Measurements from ENCODE around the gene FGF18.
"Not testable (repeated sequence)": the region's sequence is repeated elsewhere in the genome, so short reads cannot be mapped to it uniquely, and the experiment has no call there.

The FGF18 gene, protein sequence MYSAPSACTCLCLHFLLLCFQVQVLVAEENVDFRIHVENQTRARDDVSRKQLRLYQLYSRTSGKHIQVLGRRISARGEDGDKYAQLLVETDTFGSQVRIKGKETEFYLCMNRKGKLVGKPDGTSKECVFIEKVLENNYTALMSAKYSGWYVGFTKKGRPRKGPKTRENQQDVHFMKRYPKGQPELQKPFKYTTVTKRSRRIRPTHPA

GRCh38 chr5:171418982-171419687 lies at the start of gene FGF18:
FGF18 (plus strand) TSS chr5:171419647; CDS start chr5:171420200, 553 bp downstream.
- peak; percentile 8 for DNase-seq (ENCODE audit: low read depth)

- no peak for DNase-seq (ENCODE audit: low read depth)
These were observed 49.5 kb upstream of the FGF18 start for GRCh38 chr5:171369898-171370297.

DNA sequence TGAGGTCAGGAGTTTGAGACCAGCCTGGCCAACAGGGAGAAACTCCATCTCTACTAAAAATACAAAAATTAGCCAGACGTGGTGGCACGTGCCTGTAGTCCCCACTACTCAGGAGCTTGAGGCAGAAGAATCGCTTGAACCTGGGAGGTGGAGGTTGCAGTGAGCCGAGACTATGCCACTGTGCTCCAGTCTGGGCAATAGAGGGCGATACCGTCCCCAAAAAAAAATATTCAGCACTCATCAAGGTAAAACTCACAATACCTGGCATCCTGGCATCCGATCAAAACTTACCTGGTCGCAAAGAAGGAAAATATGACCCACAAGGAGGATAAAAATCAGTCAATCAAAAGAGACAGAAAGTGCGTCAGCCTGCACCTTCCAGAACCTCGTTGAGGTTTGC lies 48.6 kb upstream of the FGF18 start:
- DNase-seq (ENCODE audit: low read depth) = not testable (repeated sequence)

GRCh38 chr5:171371326-171371725 lies 48.1 kb upstream of the FGF18 start:
- no peak for DNase-seq (ENCODE audit: low read depth)

DNA sequence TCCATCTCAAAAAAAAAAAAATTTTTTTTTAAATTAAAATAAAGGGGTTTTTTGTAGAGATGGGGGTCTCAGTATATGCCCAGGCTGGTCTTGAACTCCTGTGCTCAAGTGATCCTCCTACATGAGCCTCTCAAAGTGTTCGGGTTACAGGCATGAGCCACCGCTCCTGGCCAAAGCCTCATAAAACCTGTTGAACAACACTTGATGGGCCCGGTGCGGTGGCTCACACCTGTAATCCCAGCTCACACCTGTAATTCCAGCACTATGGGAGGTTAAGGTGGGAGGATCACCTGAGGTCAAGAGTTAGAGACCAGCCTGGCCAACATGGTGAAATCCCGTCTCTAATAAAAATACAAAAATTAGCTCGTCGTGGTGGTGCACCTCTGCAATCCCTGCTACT lies 39.5 kb upstream of the FGF18 start:
- no peak for DNase-seq (ENCODE audit: low read depth)

DNA sequence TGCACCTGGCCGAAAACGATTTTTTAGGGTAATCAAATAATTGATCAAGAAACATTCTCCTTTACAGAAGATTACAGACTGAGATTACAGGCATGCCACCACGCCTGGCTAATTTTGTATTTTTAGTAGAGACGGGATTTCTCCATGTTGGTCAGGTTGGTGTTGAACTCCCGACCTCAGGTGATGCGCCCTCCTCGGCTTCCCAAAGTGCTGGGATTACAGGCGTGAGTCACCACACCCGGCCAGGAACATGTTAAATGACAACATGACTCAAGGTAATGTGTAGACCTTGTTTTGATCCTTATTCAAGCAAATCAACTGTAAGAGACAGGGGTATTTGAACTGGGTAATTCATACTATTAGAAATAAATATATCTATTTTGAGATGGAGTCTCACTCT lies 35.0 kb upstream of the FGF18 start:
- not testable (repeated sequence) for DNase-seq (ENCODE audit: low read depth)

GRCh38 chr5:171384999-171385398 lies 34.4 kb upstream of the FGF18 start:
- peak; percentile 32 for DNase-seq (ENCODE audit: low read depth)

GRCh38 chr5:171386006-171386671 lies 33.3 kb upstream of the FGF18 start:
- no peak for DNase-seq (ENCODE audit: low read depth)

DNA sequence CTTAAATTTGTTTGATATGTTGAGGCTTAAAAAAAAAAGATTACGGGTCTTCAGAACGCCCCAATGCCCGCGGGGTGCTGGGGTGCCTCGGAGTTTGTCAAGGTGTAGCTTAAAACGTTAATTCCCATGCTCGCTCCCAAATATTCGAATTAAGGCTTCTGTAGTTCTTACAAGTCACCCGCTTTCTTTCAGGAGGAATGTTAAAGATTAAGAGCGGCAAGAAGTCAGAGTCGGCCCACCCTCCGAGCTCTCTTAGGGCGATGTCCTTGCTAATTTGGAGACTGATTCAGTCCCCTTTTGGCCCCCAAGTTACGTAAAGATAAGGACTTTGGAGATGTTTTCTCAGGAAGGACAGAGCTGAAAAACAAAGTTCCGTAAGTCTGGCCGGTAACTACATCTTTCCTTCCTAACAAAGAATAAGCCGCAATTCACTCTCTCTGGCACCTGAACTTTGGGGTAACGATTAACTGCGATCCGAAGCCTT lies 32.5 kb upstream of the FGF18 start:
- no peak for DNase-seq (ENCODE audit: low read depth)

GRCh38 chr5:171387345-171387969 lies 32.0 kb upstream of the FGF18 start, which contains the start of gene NPM1:
NPM1 (plus strand) TSS chr5:171387849; CDS start chr5:171387949, 100 bp downstream.
- peak; percentile 97 for DNase-seq (ENCODE audit: low read depth)

GRCh38 chr5:171387970-171388815 lies 31.3 kb upstream of the FGF18 start:
- DNase-seq (ENCODE audit: low read depth) = peak; percentile 80

- peak; percentile 26 for DNase-seq (ENCODE audit: low read depth)
These were observed 30.7 kb upstream of the FGF18 start for GRCh38 chr5:171388816-171389168.

GRCh38 chr5:171390883-171391677 lies 28.4 kb upstream of the FGF18 start:
- DNase-seq (ENCODE audit: low read depth) = no peak

DNA sequence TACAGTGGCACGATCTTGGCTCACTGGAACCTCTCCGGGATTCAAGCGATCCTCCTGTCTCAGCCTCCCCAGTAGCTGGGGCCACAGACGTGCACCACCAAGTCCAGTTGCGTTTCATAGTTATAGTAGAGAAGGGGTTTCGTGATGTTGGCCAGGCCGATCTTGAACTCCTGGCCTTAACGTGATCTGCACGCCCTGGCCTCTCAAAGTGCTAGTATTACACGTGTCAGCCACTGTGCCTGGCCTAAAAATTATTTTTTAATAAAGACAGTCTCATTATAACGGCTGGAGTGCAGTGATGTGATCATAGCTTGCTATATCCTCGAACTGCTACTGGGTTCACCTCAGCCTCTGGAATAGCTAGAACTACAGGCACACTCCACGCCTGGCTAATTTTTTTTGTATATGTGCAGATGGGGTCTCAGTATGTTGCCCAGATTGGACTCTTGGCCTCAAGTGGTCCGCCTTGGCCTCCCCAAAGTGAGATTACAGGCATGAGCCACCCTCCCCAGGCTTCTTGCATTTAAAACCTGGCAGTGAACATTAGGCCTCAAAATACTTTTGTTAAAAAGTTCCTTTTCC lies 27.4 kb upstream of the FGF18 start:
- DNase-seq (ENCODE audit: low read depth) = no peak

DNA sequence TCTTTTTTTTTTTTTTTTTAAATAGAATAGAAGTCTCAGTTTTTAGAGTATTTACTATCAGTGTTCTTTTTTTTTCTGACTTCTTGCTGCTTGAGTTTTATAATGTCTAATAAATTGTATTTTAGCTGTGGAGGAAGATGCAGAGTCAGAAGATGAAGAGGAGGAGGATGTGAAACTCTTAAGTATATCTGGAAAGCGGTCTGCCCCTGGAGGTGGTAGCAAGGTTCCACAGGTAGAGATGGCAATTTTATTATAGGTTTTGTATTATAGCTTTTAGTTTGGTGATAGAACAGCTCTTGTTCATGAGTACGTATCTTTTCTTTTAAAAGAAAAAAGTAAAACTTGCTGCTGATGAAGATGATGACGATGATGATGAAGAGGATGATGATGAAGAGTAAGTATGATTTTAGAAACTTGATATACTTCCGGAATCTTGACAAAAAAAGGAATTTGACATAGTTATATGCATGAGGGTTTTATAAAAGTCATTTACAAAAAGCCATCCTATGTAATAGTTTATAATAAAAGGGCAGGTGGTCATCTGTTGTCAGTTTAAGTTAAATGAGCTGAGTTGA lies 26.8 kb upstream of the FGF18 start:
- DNase-seq (ENCODE audit: low read depth) = no peak

GRCh38 chr5:171395042-171395441 lies 24.4 kb upstream of the FGF18 start:
- no peak for DNase-seq (ENCODE audit: low read depth)

GRCh38 chr5:171396583-171396982 lies 22.9 kb upstream of the FGF18 start:
- not testable (repeated sequence) for DNase-seq (ENCODE audit: low read depth)

DNA sequence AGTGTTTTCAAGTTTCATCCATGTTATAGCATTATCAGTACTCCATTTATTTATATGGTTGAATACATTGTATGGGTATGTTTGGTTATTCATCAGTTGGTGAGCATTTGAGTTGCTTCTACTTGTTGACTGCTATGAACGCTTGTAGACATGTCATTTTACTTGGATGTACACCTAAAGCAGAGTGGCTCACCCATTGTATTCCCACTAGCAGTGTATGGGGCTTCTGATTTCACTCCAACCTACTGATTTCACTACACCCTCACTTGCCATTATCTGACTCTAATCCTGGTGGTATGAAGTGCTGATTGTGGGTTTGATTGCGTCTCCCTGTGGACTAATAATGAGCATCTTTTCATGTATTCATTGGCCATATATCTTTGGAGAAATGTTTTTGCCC lies 22.3 kb upstream of the FGF18 start:
- no peak for DNase-seq (ENCODE audit: low read depth)

DNA sequence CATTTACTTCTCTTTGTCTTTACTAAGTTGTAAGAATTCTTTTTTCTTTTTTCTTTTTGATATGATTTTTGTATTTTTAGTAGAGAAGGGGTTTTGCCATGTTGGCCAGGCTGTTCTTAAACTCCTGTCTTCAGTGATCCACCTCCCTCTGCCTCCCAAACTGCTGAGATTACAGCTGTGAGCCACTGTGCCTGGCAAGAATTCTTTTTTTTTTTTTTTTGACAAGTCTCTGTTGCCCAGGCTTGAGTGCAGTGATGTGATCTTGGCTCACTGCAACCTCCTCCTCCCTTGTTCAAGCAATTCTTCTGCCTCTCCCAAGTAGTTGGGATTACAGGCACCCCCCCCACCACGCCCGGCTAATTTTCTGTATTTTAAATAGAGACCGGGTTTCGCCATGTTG lies 21.8 kb upstream of the FGF18 start:
- no peak for DNase-seq (ENCODE audit: low read depth)

GRCh38 chr5:171398660-171399059 lies 20.8 kb upstream of the FGF18 start:
- not testable (repeated sequence) for DNase-seq (ENCODE audit: low read depth)

All from activated T-cell treated with anti-CD3 and anti-CD28 coated beads for 24 hours (primary cell).